AG08396 (cell line): ENCODE measurements around the gene CXCR1.
"Not testable (repeated sequence)": the region's sequence is repeated elsewhere in the genome, so short reads cannot be mapped to it uniquely, and the experiment has no call there.

ENCODE experiments used
- DNase-seq: peaks from one replicate; pipeline ENCODE4 v3.0.0; 2012; ENCODE audit warnings: low spot score, mixed read lengths

CXCR1 gene

DNA sequence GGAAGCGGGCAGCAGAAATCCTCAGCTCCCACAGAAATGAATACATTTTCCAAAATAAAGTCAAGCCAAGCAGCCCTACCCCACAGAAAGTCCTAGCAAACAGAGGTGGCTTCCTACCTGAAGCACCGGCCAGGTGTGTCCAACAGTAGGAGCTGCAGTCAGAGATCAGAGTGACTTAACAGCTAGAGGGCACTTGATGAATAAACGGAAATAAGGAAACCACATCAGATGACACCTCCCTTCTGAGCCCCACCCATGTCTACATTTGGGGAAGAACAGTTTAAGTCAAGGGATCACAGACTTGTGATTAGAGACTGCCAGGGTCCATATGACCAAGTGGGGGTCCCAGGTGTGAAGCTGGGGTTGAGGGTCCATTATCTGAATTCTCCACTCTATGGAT lies at the start of gene CXCR1:
TSS of gene CXCR1 (minus strand) at position 172 of the 400 bp plus-strand sequence. CDS start 1,751 bp downstream, outside the sequence.
- no peak for DNase-seq

DNA sequence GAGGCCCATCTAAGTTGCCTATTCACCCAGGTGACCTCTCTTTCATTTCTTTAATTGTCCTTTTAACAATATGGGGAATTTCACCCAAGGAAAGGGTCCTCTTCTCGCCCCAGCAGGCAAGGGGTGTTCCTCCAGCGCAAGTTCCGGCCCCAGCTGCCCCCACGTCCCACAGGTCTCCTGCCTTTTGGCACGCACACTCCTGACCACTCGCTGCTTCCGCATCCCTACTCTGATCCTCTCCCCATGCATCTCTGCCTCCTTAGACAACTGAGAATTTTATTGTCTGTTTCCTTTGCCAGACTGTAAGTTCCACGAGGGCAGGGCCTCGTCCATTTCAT lies 49.5 kb upstream of the CXCR1 start:
- DNase-seq = no peak

DNA sequence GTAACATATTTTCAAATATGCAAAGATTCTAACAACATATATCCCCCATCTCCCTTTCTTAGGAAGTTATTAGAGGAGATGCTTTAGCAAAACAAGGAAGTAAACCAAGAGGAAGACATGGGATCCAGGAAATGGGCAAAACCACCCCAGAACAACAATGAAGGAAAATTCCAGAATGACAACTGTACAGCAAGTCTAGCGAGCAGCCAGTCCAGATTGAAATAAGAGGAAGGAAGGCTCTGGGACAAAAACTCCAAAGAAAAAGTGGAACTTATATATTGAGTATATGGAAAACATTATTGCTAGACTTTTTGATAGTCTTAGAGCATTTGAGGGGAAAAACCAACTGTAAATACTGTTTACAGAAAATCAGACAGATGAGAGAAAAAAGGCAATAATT lies 47.4 kb upstream of the CXCR1 start:
- DNase-seq = no peak

DNA sequence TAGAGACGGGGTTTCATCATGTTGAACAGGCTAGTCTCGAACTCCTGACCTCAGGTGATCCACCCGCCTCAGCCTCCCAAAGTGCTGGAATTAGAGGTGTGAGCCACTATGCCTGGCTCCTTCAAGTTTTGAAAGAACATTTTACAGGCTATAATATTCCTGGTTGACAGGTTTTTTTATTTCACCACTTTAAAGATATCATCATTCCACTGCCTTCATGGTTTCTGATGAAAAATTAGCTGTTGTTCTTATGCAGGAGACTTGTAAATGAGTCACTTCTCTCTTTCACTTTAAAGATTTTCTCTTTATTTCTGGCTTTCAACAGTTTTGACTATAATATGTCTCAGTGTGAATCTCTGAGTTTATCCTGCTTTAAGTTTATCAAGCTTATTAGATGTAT lies 42.3 kb upstream of the CXCR1 start:
- no peak for DNase-seq

DNA sequence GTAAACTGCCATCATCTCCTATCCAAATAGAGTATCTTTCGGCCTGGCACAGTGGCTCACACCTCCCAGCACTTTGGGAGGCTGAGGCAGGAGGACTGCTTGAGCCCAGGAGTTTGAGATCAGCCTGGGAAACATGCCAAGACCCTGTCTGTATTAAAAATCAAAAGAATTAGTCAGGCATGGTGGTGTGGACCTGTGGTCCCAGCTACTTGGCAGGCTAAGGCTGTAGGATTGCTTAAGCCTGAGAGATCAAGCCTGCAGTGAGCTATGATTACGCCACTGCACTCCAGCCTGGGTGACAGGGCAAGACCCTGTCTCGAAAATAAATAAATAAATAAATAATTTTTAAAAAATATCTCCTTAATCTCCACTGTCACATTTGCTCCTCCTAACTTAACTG lies 35.5 kb upstream of the CXCR1 start:
- no peak for DNase-seq

DNA sequence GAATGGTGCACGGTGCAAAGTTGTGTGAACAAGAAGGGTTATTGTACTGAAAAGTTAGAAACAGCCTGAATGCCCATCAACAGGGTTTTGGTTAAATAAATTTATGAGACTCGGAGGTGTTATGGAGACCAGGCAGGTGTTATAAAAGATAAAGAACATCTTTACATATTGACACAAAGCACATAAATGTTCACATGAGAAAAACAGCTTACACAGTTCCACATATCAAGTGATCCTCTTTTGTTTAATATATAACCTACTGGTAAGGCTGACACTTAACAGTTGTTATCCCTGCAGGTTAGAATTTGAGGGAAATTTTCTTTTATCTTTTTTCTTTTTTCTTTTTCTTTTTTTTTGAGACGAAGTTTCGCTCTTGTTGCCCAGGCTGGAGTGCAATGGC lies 30.2 kb upstream of the CXCR1 start:
- no peak for DNase-seq

DNA sequence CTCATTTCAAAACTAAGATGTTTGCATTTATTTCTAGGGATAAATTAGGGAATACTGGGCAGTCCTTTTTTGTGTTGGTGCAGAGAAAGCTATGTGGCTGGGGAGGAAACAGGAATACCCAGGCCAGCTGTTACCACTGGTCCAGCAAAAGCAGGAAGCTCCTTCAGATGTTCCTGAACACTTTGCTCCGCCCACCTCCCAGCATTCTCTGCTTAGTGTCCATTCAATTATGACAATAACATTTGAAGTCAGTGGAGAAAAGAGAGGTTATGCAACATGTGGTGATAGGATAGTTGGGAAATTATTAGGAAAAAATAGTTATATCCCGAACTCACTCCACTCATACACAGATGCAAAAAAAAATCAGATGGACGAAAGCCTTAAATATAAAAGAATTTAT lies 28.1 kb upstream of the CXCR1 start:
- DNase-seq = no peak

DNA sequence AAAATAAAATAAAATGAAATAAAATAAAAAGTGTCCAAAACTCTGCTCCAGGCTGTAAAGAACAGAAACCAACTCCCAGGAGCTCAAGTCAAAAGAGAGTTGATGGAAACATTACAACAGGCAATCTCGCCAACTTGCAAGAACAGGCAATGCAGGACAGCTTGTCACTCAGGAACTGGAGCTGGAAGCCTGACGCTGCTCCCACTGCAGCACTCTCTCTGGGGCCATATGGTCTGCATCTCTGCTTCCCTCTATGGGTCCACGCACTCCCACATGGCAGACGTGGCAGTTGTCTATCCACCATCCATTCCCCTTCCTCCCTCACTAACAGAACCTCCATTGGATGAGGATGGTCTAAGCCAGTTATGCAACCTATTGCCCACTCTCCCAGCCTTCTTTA lies 26.9 kb upstream of the CXCR1 start:
- no peak for DNase-seq

DNA sequence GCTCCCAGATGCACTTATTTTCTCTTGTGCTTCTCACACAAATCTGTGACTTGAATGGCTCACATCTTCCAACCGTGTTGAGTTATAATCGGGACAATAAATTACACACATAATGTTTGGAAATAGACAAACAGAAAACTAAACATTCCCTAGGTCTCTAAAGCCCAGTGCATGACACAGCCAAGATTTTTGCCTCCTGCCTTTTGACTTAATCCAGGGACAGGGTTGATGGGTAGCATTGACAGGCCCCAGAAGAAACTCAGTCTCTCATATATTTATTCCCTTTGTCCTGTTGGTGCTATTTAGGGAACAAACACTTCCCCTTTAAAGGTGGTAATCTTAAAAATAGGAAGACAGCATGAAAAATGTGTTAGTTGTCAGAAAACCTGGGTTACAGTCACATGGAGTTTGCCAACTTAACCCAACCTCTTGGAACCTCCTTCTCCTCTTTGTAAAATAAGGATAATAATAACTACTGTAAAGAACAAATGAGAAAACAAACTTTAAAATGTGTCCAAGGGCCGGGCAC lies 26.2 kb upstream of the CXCR1 start:
- DNase-seq = no peak

DNA sequence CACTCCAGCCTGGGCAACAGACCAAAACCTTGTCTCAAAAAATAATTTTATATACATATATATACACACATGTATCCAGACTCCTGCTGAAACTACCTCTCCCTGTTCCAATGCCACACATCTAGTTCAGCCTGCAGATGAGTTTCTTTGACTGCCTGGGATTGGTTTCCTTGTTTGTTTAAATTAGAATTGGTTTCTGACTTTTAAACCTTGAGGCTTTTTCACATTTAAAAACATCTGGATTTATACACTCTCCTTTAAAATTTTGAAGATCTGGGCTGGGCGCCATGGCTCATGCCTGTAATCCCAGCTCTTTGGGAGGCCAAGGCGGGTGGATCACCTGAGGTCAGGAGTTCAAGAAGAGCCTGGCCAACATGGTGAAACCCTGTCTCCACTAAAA lies 21.8 kb upstream of the CXCR1 start:
- no peak for DNase-seq

DNA sequence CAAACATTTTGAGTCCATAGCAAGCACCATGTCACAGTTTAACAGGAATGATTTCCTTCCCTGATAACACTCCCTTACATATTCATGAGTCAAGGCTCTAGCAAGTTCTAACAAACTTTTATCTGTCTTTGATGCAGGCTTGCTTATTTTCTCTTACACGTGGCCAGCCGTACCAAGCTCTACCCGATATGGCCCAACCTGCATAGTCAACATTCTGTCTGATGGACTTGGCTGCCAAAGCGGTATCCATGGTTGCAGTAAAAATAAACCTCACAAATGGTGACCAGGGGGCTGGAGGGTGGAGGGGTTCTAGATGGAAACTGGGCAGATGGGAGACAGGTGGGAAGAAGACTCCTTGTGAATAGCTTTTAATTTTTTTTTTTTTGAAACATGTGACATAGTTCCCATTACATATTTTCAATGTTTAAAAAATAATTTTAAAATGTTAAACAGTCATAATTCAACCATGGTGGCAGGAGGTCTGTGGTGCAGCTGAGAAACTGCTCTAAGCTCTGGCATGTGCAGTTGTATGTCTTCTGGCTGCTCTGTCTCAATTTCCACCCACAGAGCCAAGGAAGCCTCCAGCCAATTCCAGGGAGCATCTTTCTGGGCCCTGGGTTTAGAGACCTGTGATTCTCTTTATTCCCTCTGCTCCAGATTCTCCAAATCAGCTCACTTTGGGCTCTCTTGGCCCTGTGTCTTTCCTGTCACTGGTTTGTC lies 20.7 kb upstream of the CXCR1 start:
- DNase-seq = no peak

DNA sequence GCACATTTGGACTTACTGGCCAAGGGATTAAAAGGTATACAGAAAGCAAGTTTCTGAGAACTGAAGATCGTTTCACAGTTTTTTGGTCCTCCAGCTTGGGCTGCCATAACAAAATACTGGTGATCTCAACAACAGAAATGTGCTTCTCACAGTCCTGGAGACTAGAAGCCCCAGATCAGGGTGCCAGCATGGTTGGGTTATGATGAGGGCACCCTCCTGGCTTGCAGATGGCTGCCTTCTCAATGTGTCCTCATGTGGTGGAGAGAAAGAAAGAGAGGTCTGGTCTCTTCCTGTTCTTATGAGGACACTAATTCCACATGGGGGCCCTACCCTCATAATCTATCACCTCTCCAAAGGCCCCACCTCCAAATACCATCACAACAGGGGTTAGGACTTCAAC lies 20.1 kb upstream of the CXCR1 start:
- DNase-seq = no peak

DNA sequence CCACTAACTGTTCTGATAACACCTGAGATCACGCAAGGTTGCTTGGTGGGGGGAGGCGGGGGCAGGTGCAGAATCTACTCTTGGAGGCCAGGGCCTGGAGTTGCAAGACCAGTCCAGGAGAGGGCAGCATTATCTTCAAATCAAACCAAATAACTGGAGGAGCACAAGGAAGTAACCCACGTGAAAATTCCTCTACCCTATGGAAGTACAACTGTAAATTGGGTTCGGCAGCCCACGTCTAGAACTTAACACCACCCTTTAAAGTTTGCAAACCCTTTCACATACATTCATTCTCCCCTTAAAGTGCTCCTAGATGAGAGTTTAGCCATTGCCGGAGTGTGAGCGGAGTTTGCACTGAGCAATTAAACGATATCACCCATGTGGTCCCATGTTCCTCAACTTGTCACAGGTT lies 19.6 kb upstream of the CXCR1 start:
- peak; percentile 69 for DNase-seq

DNA sequence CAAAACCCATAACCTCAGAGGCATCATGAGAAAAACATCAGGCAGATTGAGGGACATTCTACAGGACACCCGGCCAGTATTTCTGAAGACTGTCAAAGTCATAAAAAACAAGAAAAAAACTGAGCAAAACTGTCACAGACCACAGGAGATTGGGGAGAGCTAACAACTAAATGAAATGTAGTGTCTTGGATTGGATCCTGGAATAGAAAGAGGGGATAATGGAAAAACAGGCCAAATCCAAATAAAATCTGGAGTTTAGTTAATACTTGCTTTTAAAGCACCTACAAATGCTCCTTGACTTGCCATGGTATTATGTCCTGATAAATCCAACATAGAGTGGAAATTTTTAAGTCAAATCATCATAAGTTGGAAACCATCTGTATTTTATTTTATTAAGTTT lies 17.6 kb upstream of the CXCR1 start:
- no peak for DNase-seq

DNA sequence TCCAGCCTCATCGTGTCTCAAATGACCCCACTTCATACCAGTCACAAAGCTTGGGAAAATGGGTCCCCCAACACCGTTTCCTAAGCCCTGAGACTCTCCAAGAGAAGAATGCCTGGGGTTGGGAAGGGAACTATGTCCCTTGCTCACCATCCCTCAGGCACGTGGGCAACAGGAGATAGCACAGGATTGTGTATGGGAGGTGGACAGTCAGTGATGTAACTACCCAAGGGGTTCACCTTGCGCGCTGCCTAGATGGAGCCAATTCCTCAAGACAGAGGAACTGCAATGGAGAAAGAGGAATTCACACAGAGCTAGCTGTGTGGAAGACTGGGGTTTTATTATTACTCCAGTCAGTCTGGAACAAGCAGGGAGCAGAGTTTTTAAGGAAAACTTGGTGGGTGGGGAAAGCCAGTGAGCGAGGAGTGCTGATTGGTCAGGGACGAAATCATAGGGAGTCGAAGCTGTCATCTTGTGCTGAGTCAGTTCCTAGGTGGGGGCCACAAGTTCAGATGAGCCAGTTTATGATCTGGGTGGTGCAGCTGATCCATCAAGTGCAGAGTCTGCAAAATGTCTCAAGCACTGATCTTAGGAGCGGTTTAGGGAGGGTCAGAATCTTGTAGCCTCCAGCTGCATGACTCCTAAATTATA lies 13.8 kb upstream of the CXCR1 start:
- no peak for DNase-seq

DNA sequence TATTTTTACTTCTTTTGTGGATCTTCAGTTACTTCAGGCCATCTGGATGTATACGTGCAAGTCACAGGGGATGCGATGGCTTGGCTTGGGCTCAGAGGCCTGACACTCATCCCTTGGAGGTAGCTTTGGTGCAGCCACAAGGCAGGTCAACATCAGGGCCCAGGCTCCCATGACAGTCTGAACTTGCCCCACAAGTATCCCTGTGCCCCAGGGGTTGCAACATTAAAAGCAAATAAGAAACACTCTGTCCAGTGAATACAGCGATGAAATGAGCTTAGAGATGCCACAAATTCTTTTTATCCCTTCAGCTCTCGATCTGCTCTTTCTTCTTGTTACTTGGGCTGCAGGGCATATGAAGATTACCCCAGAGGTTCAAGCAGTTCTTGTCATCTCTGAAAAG lies 13.0 kb upstream of the CXCR1 start:
- DNase-seq = no peak

DNA sequence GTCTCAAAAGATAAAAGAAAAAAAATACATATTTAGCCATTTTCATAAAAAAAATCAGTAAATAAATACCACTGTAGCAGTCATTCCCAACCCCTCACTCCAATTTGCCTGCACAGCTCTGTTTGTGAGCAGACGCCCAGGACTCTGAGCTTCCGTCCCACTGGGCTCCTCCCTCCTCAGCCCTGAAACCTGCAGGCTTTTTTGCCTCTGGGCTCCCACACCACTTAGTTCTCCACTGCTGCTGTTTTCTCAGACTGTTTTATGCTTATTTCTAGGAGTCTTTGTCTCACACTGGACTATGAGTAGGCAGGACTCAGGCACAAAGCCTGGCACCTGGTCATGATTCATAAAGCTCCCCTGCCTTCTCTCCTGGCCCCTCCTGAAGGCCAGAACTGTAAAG lies 6.1 kb upstream of the CXCR1 start:
- DNase-seq = no peak

DNA sequence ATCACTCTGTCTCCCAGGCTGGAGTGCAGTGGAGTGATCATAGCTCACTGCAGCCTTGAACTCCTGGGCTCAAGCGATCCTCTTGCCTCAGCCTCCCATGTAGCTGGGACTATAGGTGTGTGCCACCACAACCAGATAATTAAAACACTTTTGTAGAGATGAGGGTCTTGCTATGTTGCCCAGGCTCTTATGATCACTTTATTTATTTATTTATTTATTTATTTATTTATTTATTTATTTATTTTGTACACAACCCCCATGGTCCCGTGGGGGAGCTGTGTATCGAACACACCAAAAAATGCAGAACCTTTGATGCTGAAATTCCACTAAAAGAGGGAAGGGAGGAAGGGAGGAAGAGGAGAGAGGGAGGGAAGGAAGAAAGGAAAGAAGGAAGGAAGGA lies 5.0 kb upstream of the CXCR1 start:
- not testable (repeated sequence) for DNase-seq

DNA sequence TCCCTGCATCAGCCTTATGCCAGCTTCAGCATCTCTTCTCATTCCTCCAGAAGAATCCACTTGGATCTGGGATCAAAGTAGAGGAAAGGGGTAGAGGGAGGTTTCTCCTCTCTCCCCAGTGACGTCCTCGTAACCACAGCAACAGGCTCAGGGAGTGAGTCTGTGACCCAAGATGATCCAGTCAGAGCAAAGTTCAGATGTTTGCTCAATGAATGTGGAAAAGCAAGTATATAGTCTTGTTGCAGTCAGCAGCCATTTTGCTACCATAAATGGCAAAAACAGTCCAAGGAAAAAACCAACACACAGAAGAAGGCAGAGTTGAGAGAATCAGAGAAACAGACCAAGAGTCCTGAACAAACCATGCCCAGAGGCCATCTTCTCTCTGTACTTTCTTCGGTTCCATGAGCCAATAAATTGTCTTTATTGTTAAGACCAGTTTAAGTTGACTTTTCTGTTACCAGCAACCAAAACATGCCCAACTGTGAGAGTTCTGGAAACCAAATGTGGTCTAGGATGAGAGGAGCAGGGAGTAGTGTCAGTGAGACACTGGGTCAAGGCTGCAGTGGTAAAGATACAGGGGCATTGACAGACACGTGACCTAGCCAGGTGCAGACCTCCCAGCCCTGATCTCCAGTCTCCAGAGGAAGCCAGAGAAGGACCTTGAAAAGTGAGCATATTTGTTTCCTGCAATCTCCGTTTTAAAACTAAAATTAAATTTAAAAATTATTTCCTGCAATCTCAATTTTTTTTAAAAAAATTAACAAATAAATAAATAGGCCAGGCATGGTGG lies 3.2 kb upstream of the CXCR1 start:
- DNase-seq = no peak

DNA sequence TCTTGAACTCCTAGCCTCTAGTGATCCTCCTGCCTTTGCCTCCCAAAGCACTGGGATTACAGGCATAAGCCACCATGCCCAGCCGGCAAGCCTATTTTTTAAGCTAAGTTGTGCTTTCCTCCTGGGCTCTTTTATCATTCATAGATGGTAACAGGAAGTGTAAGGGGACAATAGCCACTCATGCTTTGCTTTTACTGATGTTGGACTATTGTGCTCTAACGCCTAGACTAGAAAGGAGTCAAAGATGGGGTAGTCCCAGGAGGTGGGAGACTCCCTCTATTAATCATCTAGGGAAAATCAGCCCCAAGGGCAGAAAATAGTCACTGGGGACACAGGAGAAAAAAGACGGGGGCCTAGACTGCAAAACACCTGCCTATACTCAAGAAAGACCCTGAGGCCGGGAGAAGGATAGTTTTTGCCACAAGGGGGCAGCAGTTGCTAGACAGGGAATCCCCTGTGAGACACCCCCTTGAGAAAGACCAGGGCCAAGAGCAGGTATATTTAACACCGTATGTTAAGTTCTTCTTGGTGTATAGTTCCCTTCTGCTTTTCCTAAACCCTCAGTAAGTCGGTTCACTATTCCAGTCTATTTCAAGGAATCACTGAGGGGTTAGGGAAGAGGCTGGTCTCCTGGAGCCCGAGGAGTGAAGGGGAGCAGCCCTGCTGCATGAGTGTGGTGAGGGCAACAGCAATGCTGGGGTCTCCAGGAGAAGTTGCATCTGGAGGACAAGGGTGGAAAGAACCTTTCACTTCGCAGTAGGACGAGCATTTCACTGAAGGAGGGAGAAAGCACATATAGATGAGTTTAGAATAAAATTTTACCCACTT lies 2.1 kb upstream of the CXCR1 start:
- DNase-seq = peak; percentile 32

DNA sequence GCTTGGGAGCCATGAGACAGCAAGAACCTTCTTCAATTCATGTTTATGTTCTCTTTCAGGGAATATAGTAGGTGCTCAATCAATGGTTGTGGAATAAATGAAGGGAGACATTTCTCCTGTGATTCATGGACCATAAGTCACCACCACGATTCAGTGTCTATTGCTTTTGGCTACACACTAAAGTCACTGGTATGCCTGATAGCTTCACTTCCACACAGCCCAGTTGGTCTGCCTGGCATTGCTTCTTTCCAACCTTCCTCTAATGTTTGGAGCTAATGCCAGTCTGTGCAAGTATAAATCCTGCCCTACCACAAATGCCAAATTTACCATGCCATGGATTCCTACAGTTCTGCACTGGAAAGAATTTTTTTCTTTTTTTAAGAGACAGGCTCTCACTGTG lies 1.3 kb upstream of the CXCR1 start:
- no peak for DNase-seq

DNA sequence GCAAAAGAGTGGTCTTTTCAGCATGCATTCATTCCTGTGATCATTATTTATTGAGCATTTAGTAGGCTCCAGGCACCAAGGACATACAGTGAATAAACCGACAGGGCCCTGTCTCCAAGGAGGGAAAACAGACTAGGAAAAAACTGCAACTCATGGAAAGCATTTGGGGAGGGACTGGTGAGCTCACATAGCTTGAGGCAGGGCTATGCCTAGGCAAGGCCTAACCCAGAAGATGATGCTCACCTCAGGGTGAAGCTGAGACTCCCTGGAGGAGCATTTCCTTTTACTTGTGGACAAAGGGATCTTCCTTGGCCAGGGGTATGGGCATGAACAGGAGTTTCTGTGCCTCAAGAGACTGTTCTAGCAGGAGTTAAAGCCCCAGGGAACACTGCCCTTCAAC lies 3.9 kb downstream of the CXCR1 start:
- DNase-seq = no peak
